Testis (tissue), 2 donors: ENCODE data around the gene EVI5.

Experiments
- POLR2A ChIP-seq: fragments of 450-650 bp; IDR thresholded peaks from one replicate; pipeline ENCODE4 v1.6.1; 2017; ENCODE audit warnings: antibody characterized with exemption, mild to moderate bottlenecking, moderate library complexity
- TF ChIP-seq, protein P1 (sequence below), 3 experiments: fragments of 450-650 bp in 2 of 3; fragments of 200-600 bp in 1 of 3; sonication (generic) in 1 of 3; IDR thresholded peaks; one replicate each; pipeline ENCODE4 v1.5.1; 2016 to 2019; ENCODE audit warnings: antibody characterized with exemption in 3 of 3, mild to moderate bottlenecking in 2 of 3, moderate library complexity in 1 of 3

- no peak for TF ChIP-seq POLR2A
- TF ChIP-seq, protein P1, sequence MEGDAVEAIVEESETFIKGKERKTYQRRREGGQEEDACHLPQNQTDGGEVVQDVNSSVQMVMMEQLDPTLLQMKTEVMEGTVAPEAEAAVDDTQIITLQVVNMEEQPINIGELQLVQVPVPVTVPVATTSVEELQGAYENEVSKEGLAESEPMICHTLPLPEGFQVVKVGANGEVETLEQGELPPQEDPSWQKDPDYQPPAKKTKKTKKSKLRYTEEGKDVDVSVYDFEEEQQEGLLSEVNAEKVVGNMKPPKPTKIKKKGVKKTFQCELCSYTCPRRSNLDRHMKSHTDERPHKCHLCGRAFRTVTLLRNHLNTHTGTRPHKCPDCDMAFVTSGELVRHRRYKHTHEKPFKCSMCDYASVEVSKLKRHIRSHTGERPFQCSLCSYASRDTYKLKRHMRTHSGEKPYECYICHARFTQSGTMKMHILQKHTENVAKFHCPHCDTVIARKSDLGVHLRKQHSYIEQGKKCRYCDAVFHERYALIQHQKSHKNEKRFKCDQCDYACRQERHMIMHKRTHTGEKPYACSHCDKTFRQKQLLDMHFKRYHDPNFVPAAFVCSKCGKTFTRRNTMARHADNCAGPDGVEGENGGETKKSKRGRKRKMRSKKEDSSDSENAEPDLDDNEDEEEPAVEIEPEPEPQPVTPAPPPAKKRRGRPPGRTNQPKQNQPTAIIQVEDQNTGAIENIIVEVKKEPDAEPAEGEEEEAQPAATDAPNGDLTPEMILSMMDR (IDR thresholded peaks at IDR 0.05), result no peak
Observed at GRCh38 chr1:92831368-92831761, 46.5 kb upstream of the EVI5 start.
